HG03135 (cell line): ENCODE measurements around the gene MCRIP2.

Experiments used
- ATAC-seq: cut with Tn5 transposase; IDR thresholded peaks from one replicate; pipeline ENCODE4 v1.9.1; 2021; ENCODE audit warnings: mild to moderate bottlenecking, moderate library complexity; ENCODE audit not compliant: unreplicated experiment

MCRIP2 gene

DNA sequence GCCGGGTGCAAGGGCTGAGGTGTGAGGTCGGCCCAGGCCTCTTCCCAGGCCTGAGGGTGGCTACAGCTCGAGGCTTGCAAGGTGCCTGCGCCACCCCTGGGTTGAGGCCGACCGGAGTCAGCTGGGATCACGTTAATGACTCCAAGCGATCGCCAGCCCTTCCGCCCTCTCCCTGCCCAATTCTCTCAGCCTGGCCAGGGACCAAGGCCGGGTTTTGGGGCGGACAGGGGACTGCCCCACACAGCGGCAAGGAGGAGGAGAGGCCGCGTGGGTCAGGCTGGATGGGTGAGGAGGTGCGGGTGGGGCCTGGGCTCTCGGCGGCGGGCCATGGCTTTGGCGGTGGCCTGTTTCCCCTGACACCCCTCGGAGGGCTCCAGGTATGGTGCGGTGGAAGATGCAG lies 51.7 kb downstream of the MCRIP2 start:
- ATAC-seq: no peak

DNA sequence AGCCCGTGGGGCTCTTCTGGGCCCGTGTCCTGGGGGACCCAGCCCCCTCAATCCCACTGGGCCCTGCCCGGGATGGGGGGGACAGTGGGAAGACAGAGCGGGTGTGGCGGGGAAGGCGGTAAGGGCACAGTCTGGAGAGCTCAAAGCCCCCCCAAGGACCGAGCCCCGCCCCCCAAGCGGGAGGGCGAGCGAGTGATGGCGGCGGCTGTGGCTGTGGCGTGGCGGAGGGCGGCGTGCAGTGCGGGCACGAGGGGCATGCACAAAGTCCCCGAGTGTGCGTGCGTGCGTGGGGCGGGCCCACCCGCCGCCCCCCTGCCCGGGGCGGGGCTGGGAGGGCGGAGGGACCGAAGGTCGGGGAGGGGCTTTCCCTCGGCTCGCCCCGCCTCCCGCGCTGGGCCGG lies 52.1 kb downstream of the MCRIP2 start:
- no peak for ATAC-seq

DNA sequence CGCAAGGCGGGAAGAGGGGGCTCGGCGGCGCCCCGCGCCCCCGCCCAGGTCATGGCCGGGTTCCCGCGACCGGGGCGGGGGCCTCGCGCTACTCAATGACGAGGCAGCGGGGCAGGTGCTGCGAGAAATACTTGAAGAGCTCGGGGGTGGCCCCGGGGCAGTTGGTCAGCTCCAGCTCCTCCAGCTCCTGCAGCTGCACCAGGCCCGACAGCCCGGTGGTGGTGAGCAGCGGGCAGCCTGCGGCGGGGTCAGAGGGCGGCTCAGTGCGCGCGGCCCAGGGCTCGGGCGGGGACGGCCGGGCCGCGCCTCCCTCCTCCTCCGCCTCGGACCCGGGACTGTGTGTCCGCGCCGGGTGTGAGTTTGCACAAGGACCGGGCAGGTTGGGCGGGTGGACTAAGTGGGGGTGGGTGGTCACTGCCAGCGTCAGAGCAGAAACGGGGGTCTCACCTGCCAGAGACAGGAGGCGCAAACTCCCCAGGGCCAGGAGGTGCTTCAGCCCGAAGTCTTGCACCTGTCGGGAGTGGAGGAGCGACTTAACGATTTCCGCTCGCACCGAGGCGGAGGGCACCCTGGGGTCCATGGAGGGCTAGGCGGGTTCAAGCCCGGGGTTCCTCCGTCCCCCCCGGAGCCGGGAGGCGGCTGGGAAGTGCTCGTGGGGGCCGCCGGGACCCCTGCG lies 52.7 kb downstream of the MCRIP2 start:
- ATAC-seq: no peak

DNA sequence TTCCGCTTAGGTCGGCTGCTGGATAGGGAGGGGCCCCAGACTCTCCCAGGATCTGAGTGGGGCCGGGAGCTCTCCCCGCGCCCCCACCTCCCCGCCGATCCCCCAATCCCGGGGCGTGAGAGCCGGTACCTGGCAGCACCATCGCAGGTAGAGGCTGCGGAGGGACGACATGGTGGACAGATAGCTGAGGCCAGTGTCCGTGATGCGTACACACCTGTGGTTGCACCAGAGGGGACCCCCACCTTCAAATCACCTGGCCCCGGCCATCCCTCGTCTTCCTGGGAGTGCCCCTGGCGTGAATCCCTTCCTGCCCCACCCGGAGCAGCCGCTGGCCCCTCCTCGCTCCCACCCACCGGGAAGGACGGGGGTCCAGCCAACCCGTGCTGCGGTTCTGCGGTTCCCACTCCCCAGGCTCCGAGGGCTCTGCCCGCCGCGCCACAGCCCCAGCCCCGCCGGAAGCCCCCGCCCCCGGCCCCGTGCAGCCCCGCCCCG lies 53.3 kb downstream of the MCRIP2 start:
- no peak for ATAC-seq

DNA sequence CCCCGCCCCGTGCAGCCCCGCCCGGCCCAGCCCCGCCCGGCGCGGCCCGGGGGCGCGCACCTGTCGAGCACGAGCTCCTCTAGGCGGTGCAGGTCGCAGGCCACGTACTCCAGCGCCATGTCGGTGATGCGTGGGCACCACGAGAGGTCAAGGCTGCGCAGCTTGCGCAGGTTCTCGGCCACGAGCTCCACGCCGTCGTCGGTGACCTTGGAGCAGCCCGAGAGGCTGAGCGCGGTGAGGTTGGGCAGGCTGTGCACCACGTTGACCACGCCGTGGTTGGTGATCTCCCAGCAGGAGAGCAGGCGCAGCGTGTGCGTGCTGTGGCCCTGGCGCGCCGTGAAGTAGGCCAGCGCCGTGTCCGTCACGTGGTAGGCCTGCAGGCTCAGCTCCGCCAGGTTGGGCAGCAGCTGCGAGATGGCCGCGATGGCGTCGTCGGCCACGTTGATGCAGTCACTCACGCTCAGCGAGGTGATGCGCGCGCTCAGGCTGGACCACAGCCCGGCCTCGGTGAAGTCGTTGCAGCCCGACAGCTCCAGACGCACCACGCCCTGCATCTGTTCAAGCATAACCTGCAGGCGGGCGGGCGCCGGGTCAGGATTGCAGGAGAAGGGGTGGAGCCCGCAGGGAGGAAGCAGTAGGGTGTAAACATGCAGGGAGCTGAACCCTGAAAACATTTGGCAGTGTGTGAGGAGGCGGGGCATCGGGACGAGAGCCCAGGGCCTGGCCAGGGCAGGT lies 53.9 kb downstream of the MCRIP2 start:
- no peak for ATAC-seq
